CD14-positive monocyte (primary cell): ENCODE measurements around the gene GGTLC1. TPM values are rescaled to one million over a fixed set of nuclear protein-coding genes. Genes with fewer than 3 reads are reported as not detected.

ENCODE experiments used
- DNase-seq, 3 donors: peaks; one replicate each; pipeline ENCODE4 v3.0.0-alpha.2; 2011 to 2022
- H2AFZ ChIP-seq: 2 replicates; pipeline ENCODE4 v1.6.0; 2012; ENCODE audit warnings: mild to moderate bottlenecking, low read depth, low read length, inconsistent platforms; ENCODE audit not compliant: insufficient read depth, poor library complexity, severe bottlenecking
- H3K27ac ChIP-seq, 2 donors: 1 replicate in 1 of 2; 2 replicates in 1 of 2; pipeline ENCODE4 v1.5.1; 2012 to 2013; ENCODE audit warnings: low read length in 2 of 2, control low read depth in 1 of 2, inconsistent platforms in 1 of 2, low read depth in 1 of 2, mild to moderate bottlenecking in 1 of 2
- H3K27me3 ChIP-seq, 2 donors: one replicate each; pipeline versions ENCODE4 v1.6.0 to v1.6.1; 2011 to 2013; ENCODE audit warnings: low read length in 2 of 2; ENCODE audit not compliant: control insufficient read depth in 2 of 2, insufficient read depth in 2 of 2
- H3K36me3 ChIP-seq, 2 donors: replicated peaks in 1 of 2; 1 replicate in 1 of 2; 2 replicates in 1 of 2; pipeline versions ENCODE4 v1.5.1 to v1.6.1; 2012 to 2013; ENCODE audit warnings: low read length in 2 of 2, control low read depth in 1 of 2, inconsistent platforms in 1 of 2, mild to moderate bottlenecking in 1 of 2; ENCODE audit not compliant: insufficient read depth in 2 of 2, control insufficient read depth in 1 of 2
- H3K4me1 ChIP-seq, 2 donors: 1 replicate in 1 of 2; 2 replicates in 1 of 2; pipeline versions ENCODE4 v1.5.1 to v1.6.1; 2012 to 2013; ENCODE audit warnings: low read length in 2 of 2, control low read depth in 1 of 2, inconsistent platforms in 1 of 2, mild to moderate bottlenecking in 1 of 2, moderate library complexity in 1 of 2; ENCODE audit not compliant: insufficient read depth in 2 of 2, control insufficient read depth in 1 of 2
- H3K4me2 ChIP-seq: replicated peaks from 2 replicates; pipeline ENCODE3; 2012; ENCODE audit warnings: low read length, moderate library complexity, mild to moderate bottlenecking; ENCODE audit not compliant: poor library complexity, severe bottlenecking; ENCODE audit errors: extremely low read depth
- H3K4me3 ChIP-seq, 3 experiments: fragments of 200-600 bp in 1 of 3; sonication (generic) in 1 of 3; replicated peaks in 1 of 3; 1 replicate in 2 of 3; 2 replicates in 1 of 3; pipeline ENCODE4 v1.5.1; 2011 to 2013; ENCODE audit warnings: low read length in 3 of 3, mild to moderate bottlenecking in 3 of 3, control low read depth in 2 of 3, low read depth in 2 of 3, inconsistent platforms in 1 of 3, moderate library complexity in 1 of 3
- H3K79me2 ChIP-seq: 2 replicates; pipeline ENCODE4 v1.6.0; 2012; ENCODE audit warnings: mild to moderate bottlenecking, control low read depth, inconsistent platforms, low read length, moderate library complexity; ENCODE audit not compliant: insufficient read depth
- H3K9ac ChIP-seq: 2 replicates; pipeline ENCODE4 v1.6.0; 2017; ENCODE audit warnings: low read length, mild to moderate bottlenecking; ENCODE audit not compliant: insufficient read depth, poor library complexity, severe bottlenecking
- H3K9me3 ChIP-seq, 2 donors: replicated peaks in 1 of 2; 1 replicate in 1 of 2; 2 replicates in 1 of 2; pipeline versions ENCODE4 v1.5.1 to v1.6.1; 2012 to 2013; ENCODE audit warnings: low read length in 2 of 2, control low read depth in 1 of 2; ENCODE audit not compliant: control insufficient read depth in 1 of 2, insufficient read depth in 1 of 2
- H4K20me1 ChIP-seq: 2 replicates; pipeline ENCODE4 v1.6.0; 2012; ENCODE audit warnings: mild to moderate bottlenecking, low read length, control low read depth, moderate library complexity; ENCODE audit not compliant: insufficient read depth
- H3K27ac Mint-ChIP-seq, 7 donors: one replicate each; pipeline ENCODE4 v1.8.0; 2020; ENCODE audit warnings: mild to moderate bottlenecking in 7 of 7, mixed read lengths in 7 of 7, moderate library complexity in 6 of 7, inconsistent platforms in 2 of 7
- H3K27me3 Mint-ChIP-seq, 3 donors: one replicate each; pipeline ENCODE4 v1.8.0; 2021 to 2022; ENCODE audit warnings: low read depth in 3 of 3, mild to moderate bottlenecking in 3 of 3, mixed read lengths in 3 of 3, moderate library complexity in 3 of 3, inconsistent platforms in 1 of 3
- H3K36me3 Mint-ChIP-seq, 2 donors: one replicate each; pipeline ENCODE4 v1.8.0; 2020; ENCODE audit warnings: mixed read lengths in 2 of 2, inconsistent platforms in 1 of 2, mild to moderate bottlenecking in 1 of 2
- H3K4me1 Mint-ChIP-seq: one replicate; pipeline ENCODE4 v1.8.0; 2020; ENCODE audit warnings: mild to moderate bottlenecking, mixed read lengths
- H3K4me3 Mint-ChIP-seq, 2 donors: one replicate each; pipeline ENCODE4 v1.8.0; 2020; ENCODE audit warnings: mild to moderate bottlenecking in 2 of 2, mixed read lengths in 2 of 2, moderate library complexity in 1 of 2
- H3K9me3 Mint-ChIP-seq, 7 donors: one replicate each; pipeline ENCODE4 v1.8.0; 2020 to 2022; ENCODE audit warnings: mixed read lengths in 7 of 7, mild to moderate bottlenecking in 6 of 7, moderate library complexity in 6 of 7, inconsistent platforms in 2 of 7
- WGBS: methylation state at CpG from one replicate; pipeline ENCODE4 v1.1.5; 2013; ENCODE audit warnings: missing lambda C conversion rate; ENCODE audit not compliant: insufficient coverage; 5-methylcytosine and 5-hydroxymethylcytosine counted together
- intact Hi-C, 2 donors: fragments of 100-400 bp; cut with micrococcal nuclease; formaldehyde crosslinking; loops; one replicate each; pipeline versions ENCODE4 v1.15.0 to v1.15.1; 2023
- polyA plus RNA-seq, 3 donors: library from polyadenylated mRNA; depleted of rRNA in 1 of 3; unstranded in 2 of 3; stranded (reverse) in 1 of 3; fragments of 300-500 nt in 2 of 3; fragments of >200 nt in 1 of 3; fragmentation: Illumina TruSeq in 2 of 3; gene quantifications; 1 replicate in 2 of 3; 2 replicates in 1 of 3; pipeline ENCODE4 v1.2.3, GENCODE V29; 2012 to 2021
- TF ChIP-seq, protein P1 (sequence below): fragments of 200-600 bp; IDR thresholded peaks from one replicate; pipeline ENCODE4 v1.8.0; 2022; ENCODE audit warnings: antibody characterized with exemption, mild to moderate bottlenecking

GGTLC1 gene
- polyA plus RNA-seq, 3 donors: not detected

DNA sequence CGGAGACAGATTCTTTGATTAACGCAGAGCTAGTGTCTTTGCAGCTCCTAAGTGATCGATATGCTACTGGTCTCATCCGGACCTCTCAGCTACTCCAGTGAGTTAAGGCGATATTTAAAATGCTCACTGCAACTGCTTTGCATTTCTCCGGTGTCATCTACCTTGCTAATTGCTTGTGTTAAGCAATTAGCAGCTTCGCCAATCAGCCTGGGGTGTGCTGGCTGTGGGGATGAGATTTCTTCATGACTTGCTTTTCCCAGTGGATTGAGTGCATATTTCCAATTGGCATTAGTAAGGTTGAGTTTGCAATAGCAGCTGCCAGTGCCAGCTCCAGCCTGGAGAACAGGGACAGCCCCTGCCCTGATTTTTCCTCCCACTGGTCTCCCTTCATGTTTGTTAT is 18.0 kb upstream of the GGTLC1 start:
- Histone ChIP-seq H4K20me1 (no peaks in the 10 kb centered on the region), H3K36me3 (no peaks in the 10 kb centered on the region), H3K4me1 (peaks cover 13 to 16% of the 10 kb centered on the region in 2 donors), H3K27me3 (no peaks in the 10 kb centered on the region), H2AFZ (no peak overlapping the region), H3K9ac (no peak overlapping the region), H3K79me2 (no peaks in the 10 kb centered on the region), H3K27ac (no peak overlapping the region), H3K9me3 (no peaks in the 10 kb centered on the region), H3K4me3 (no peak overlapping the region), H3K4me2 (no peak overlapping the region)
- TF ChIP-seq, protein P1, sequence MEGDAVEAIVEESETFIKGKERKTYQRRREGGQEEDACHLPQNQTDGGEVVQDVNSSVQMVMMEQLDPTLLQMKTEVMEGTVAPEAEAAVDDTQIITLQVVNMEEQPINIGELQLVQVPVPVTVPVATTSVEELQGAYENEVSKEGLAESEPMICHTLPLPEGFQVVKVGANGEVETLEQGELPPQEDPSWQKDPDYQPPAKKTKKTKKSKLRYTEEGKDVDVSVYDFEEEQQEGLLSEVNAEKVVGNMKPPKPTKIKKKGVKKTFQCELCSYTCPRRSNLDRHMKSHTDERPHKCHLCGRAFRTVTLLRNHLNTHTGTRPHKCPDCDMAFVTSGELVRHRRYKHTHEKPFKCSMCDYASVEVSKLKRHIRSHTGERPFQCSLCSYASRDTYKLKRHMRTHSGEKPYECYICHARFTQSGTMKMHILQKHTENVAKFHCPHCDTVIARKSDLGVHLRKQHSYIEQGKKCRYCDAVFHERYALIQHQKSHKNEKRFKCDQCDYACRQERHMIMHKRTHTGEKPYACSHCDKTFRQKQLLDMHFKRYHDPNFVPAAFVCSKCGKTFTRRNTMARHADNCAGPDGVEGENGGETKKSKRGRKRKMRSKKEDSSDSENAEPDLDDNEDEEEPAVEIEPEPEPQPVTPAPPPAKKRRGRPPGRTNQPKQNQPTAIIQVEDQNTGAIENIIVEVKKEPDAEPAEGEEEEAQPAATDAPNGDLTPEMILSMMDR: no peak
- peaks cover 0 to 5% (median 2%) of the 10 kb centered on the region in 3 donors for H3K27me3 Mint-ChIP-seq
- H3K4me1 Mint-ChIP-seq: peaks cover 21% of the 10 kb centered on the region
- no peak for DNase-seq
- 95% methylated on average over 7 of the region's 7 CpGs for WGBS
- no peak overlapping the region for H3K4me3 Mint-ChIP-seq
- H3K9me3 Mint-ChIP-seq: peaks cover 0 to 3% (median 0%) of the 10 kb centered on the region in 7 donors
- no peak overlapping the region for H3K27ac Mint-ChIP-seq
- intact Hi-C loops: no loop called here
- no peaks in the 10 kb centered on the region for H3K36me3 Mint-ChIP-seq

DNA sequence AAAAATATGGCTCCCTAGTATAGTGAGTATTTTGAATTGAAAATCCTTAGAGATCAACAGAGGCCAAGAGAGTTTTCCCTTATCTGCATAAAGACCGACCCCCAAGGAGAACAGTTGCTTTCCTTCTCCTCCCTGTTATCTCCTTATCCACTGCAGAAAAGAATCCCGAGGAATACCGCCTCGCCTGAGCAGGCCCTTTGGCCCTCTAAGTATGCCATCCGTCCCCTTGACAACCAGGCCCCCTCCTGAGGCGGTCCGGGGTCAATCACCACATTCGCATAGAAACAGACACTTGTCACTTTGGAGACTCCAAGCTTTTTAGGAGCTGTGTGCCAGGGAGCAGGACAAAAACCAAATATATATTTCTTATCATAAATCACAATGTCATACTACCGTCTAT is 15.9 kb upstream of the GGTLC1 start:
- H3K4me3 ChIP-seq: no peak overlapping the region
- no peaks in the 10 kb centered on the region for H3K27me3 ChIP-seq
- H3K9me3 ChIP-seq: no peaks in the 10 kb centered on the region
- no peaks in the 10 kb centered on the region for H3K4me1 ChIP-seq
- H3K79me2 ChIP-seq: no peaks in the 10 kb centered on the region
- no peak overlapping the region for H3K4me2 ChIP-seq
- peaks cover 0 to 3% (median 0%) of the 10 kb centered on the region in 7 donors for H3K9me3 Mint-ChIP-seq
- no peak overlapping the region for H2AFZ ChIP-seq
- peaks cover 2 to 7% (median 5%) of the 10 kb centered on the region in 3 donors for H3K27me3 Mint-ChIP-seq
- intact Hi-C loops: no loop called here
- DNase-seq: no peak
- H3K27ac Mint-ChIP-seq: no peak overlapping the region
- no peak overlapping the region for H3K4me3 Mint-ChIP-seq
- no peaks in the 10 kb centered on the region for H3K36me3 Mint-ChIP-seq
- TF ChIP-seq, protein P1: no peak
- H3K27ac ChIP-seq: no peak overlapping the region
- WGBS: 92% methylated on average over 7 of the region's 9 CpGs
- H3K36me3 ChIP-seq: no peaks in the 10 kb centered on the region
- no peaks in the 10 kb centered on the region for H4K20me1 ChIP-seq
- peaks cover 5% of the 10 kb centered on the region for H3K4me1 Mint-ChIP-seq
- H3K9ac ChIP-seq: no peak overlapping the region
